T1000 (cell line): ENCODE data around the gene E2F8.

Experiments
- DNase-seq: peaks from one replicate; lab custom pipeline; 2025; ENCODE audit warnings: mixed read lengths; lab: John Stamatoyannopoulos, UW

E2F8 gene

GRCh38 chr11:19187114-19187832 is 53.5 kb downstream of the E2F8 start:
- no peak for DNase-seq

- DNase-seq: no peak
These were observed 55.2 kb downstream of the E2F8 start for GRCh38 chr11:19185516-19186052.

DNA sequence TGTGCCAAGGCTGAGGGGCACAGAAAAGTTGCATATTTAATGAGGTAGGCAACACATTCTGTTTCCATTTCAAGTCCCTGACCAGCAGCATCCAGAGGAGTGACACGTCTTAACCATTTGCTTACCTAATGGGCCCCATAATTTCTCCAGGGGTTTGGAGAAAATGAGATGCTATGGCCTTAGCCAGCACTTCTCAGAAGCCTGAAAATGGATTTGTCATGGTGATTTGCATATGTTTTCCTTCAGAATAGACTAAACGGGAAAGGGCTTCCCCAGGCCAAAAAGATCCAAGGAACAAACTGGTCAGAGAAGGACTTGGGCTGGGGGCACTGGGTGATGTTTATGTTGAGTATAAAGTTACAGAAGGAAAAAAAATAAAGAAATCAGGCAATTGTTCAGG is 55.7 kb downstream of the E2F8 start:
- DNase-seq: no peak

DNA sequence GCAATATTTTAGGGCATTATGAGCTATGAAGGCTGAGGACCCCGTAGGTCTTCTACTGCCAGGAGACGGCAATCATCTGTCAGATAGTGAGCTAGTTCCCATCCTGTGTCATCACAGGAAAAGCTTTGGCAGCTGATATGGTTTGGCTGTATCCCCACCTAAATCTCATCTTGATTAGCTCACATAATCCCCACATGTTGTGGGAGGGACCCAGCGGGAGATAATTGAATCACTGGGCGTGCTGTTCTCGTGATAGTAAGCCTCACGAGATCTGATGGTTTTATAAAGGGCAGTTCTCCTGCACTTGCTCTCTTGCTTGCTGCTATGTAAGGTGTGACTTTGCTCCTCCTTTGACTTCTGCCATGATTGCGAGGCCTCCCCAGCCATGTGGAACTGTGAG is 57.1 kb downstream of the E2F8 start:
- DNase-seq: no peak

DNA sequence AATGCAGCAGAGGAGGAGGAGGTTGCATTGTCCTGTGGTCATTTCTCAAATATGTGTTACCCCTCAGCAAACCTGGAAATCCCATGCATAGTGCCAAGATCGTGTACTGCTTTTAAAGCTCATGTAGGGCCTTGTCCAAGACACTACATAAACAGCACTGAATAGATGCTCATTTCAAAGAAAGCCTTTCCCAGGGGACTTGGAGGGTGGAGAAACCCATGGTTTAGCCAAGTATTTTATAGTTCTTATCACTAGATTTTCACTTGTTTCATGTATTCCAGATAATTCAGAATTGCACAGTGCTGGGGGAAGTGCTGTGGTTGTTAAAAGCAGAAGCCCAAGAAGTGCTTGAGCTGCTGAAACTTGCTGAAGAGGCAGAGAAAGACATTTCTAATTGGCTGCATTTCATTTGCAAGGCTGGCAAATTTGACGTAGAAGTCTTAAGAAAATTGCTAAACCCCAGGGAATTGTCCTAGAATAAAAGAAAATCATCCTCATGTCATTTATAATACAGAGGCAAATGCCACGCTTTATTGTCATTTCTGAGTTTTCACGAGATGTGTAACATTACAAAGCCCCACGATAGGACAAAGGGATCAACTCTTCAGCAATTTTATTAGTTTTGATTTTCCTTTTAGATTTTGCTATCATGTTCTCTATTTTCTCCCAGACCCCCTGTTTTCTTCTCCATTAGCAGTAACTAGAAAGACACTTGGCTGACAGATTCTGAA is 59.0 kb downstream of the E2F8 start:
- no peak for DNase-seq

GRCh38 chr11:19176629-19177186 is 64.0 kb downstream of the E2F8 start:
- no peak for DNase-seq
